HCT116 (cell line): ENCODE data around the gene ATP6V0A1. TPM values are rescaled to one million over a fixed set of nuclear protein-coding genes. Genes with fewer than 3 reads are reported as not detected.

Experiments used
- ATAC-seq: fragments of 200-7000 bp; cut with Tn5 transposase; 2 replicates; pipeline ENCODE4 v1.9.1; 2020; ENCODE audit warnings: mild to moderate bottlenecking, moderate library complexity
- BruUV-seq: library from RNA; stranded (reverse); fragments of 400-500 nt; replicated peaks from 2 replicates; lab custom pipeline; 2021; lab: Mats Ljungman, UMichigan
- CTCF ChIA-PET: fragments of 300-600 bp; sonication (Branson Sonifier 250); formaldehyde crosslinking; loops from one replicate; lab custom pipeline; 2021; ENCODE audit warnings: antibody characterized with exemption; lab: Charles Lee
- POLR2A ChIA-PET: fragments of 300-600, 350-600 bp; sonication (Branson Sonifier 250); formaldehyde crosslinking; loops from one replicate; lab custom pipeline; 2021; ENCODE audit warnings: antibody characterized with exemption; lab: Charles Lee
- RAD21 ChIA-PET, 2 experiments: fragments of 300-600 bp; sonication (Branson Sonifier 250); formaldehyde crosslinking; loops; one replicate each; lab custom pipeline; 2023; ENCODE audit warnings: low total read pairs in 2 of 2; ENCODE audit not compliant: uncharacterized antibody in 2 of 2, unreplicated experiment in 2 of 2, low non-redundant PET in 1 of 2; lab: Charles Lee
- DNase-seq: peaks from one replicate; pipeline ENCODE4 v3.0.0-alpha.2; 2010; ENCODE audit warnings: low read depth, low spot score
- H2AFZ ChIP-seq: fragments of 200-600 bp; shearing (Covaris generic), sonication (generic); 2 replicates; pipeline ENCODE4 v1.6.1; 2017; ENCODE audit warnings: low read depth, mixed run types, mixed read lengths, antibody characterized with exemption, low read length; ENCODE audit not compliant: poor library complexity, severe bottlenecking
- H3K27ac ChIP-seq: 2 replicates; pipeline ENCODE4 v1.5.1; 2012; ENCODE audit warnings: low read depth, low read length
- H3K27me3 ChIP-seq: fragments of 200-600 bp; sonication (generic); 2 replicates; pipeline ENCODE4 v1.6.1; 2016; ENCODE audit warnings: mixed run types, low read length, mixed read lengths; ENCODE audit not compliant: insufficient read depth
- H3K36me3 ChIP-seq, 2 experiments: fragments of 200-500 bp in 1 of 2; fragments of 200-600 bp in 1 of 2; sonication (Bioruptor generic) in 1 of 2; sonication (generic) in 1 of 2; 2 replicates each; pipeline versions ENCODE4 v1.5.1 to v1.6.1; 2014 to 2016; ENCODE audit warnings: low read length in 2 of 2, inconsistent platforms in 1 of 2, mixed read lengths in 1 of 2, mixed run types in 1 of 2; ENCODE audit not compliant: insufficient read depth in 2 of 2, control insufficient read depth in 1 of 2
- H3K4me1 ChIP-seq, 2 experiments: fragments of 200-600 bp in 1 of 2; sonication (generic) in 1 of 2; 2 replicates each; pipeline versions ENCODE4 v1.5.1 to v1.6.1; 2012 to 2017; ENCODE audit warnings: low read length in 2 of 2, inconsistent platforms in 1 of 2, mild to moderate bottlenecking in 1 of 2, mixed read lengths in 1 of 2, mixed run types in 1 of 2, moderate library complexity in 1 of 2; ENCODE audit not compliant: insufficient read depth in 2 of 2, control insufficient read depth in 1 of 2
- H3K4me2 ChIP-seq: fragments of 200-600 bp; sonication (generic); 2 replicates; pipeline ENCODE4 v1.6.1; 2017; ENCODE audit warnings: mixed run types, low read length, mixed read lengths
- H3K4me3 ChIP-seq, 2 experiments: fragments of 200-600 bp in 1 of 2; sonication (generic) in 1 of 2; replicated peaks in 1 of 2; 2 replicates each; pipeline ENCODE4 v1.5.1; 2011 to 2016; ENCODE audit warnings: low read length in 2 of 2, control low read depth in 1 of 2, low read depth in 1 of 2, mild to moderate bottlenecking in 1 of 2, mixed read lengths in 1 of 2, mixed run types in 1 of 2
- H3K79me2 ChIP-seq: fragments of 200-600 bp; sonication (generic); 2 replicates; pipeline ENCODE4 v1.6.1; 2017; ENCODE audit warnings: mild to moderate bottlenecking, mixed run types, low read length, moderate library complexity, mixed read lengths; ENCODE audit not compliant: insufficient read depth
- H3K9ac ChIP-seq: fragments of 200-600 bp; sonication (generic); 2 replicates; pipeline ENCODE4 v1.6.1; 2016; ENCODE audit warnings: low read length, mixed read lengths
- H3K9me2 ChIP-seq: fragments of 200-600 bp; sonication (generic), shearing (Covaris generic); 2 replicates; pipeline ENCODE4 v1.6.1; 2017; ENCODE audit warnings: mixed run types, mild to moderate bottlenecking, moderate library complexity; ENCODE audit not compliant: insufficient read depth
- H3K9me3 ChIP-seq, 2 experiments: fragments of 200-500 bp in 1 of 2; fragments of 200-600 bp in 1 of 2; sonication (Bioruptor generic) in 1 of 2; sonication (generic) in 1 of 2; 2 replicates each; pipeline ENCODE4 v1.6.1; 2014 to 2017; ENCODE audit warnings: low read length in 2 of 2, mixed read lengths in 2 of 2, inconsistent platforms in 1 of 2, low read depth in 1 of 2, mild to moderate bottlenecking in 1 of 2, mixed run types in 1 of 2, moderate library complexity in 1 of 2; ENCODE audit not compliant: control insufficient read depth in 1 of 2, insufficient read depth in 1 of 2
- H4K20me1 ChIP-seq: fragments of 200-600 bp; sonication (generic), shearing (Covaris generic); 2 replicates; pipeline ENCODE4 v1.6.1; 2017; ENCODE audit warnings: mixed run types, mild to moderate bottlenecking, moderate library complexity; ENCODE audit not compliant: insufficient read depth
- CBX3 ChIP-seq: IDR thresholded peaks from 2 replicates; pipeline ENCODE4 v1.6.1; 2012; ENCODE audit warnings: low read depth
- ELF1 ChIP-seq: IDR thresholded peaks from 2 replicates; pipeline ENCODE4 v1.6.1; 2012; ENCODE audit warnings: low read depth, borderline replicate concordance
- EZH2phosphoT487 ChIP-seq: fragments of 200-600 bp; IDR thresholded peaks from 2 replicates; pipeline ENCODE4 v1.6.1; 2018; ENCODE audit warnings: antibody characterized with exemption, borderline replicate concordance
- FOSL1 ChIP-seq: IDR thresholded peaks from 2 replicates; pipeline ENCODE4 v1.6.1; 2012; ENCODE audit warnings: low read depth
- SIN3A ChIP-seq: IDR thresholded peaks from 2 replicates; pipeline ENCODE4 v1.6.1; 2012; ENCODE audit warnings: low read depth
- SRF ChIP-seq: IDR thresholded peaks from 2 replicates; pipeline ENCODE4 v1.6.1; 2012; ENCODE audit warnings: low read depth
- TCF7L2 ChIP-seq: IDR thresholded peaks from 2 replicates; pipeline ENCODE4 v1.7.0; 2011; ENCODE audit warnings: borderline replicate concordance, inconsistent platforms; ENCODE audit not compliant: insufficient read depth, insufficient read length; ENCODE audit errors: extremely low read depth
- ZNF274 ChIP-seq: fragments of 200-500 bp; sonication (Bioruptor generic); IDR thresholded peaks from 2 replicates; pipeline ENCODE4 v1.6.1; 2014; ENCODE audit warnings: mild to moderate bottlenecking, low read depth, low read length, inconsistent platforms
- intact Hi-C: fragments of 100-400 bp; cut with micrococcal nuclease; formaldehyde crosslinking; loops from 2 replicates; pipeline ENCODE4 v1.10.0; 2022
- total RNA-seq: library from RNA; stranded (reverse); gene quantifications from one replicate; pipeline ENCODE4 v1.2.1, GENCODE V29; 2021; ENCODE audit not compliant: unreplicated experiment
- TF ChIP-seq, protein P1 (sequence below): IDR thresholded peaks from 2 replicates; pipeline ENCODE4 v1.6.1; 2011; ENCODE audit warnings: mild to moderate bottlenecking, low read length, moderate library complexity; ENCODE audit not compliant: insufficient replicate concordance; ENCODE audit errors: extremely low read depth
- TF ChIP-seq, protein P2 (sequence below): IDR thresholded peaks from 2 replicates; pipeline ENCODE4 v1.6.1; 2012

The ATP6V0A1 gene
- total RNA-seq, 1 experiment from 2014 or later: 65.2 TPM

DNA sequence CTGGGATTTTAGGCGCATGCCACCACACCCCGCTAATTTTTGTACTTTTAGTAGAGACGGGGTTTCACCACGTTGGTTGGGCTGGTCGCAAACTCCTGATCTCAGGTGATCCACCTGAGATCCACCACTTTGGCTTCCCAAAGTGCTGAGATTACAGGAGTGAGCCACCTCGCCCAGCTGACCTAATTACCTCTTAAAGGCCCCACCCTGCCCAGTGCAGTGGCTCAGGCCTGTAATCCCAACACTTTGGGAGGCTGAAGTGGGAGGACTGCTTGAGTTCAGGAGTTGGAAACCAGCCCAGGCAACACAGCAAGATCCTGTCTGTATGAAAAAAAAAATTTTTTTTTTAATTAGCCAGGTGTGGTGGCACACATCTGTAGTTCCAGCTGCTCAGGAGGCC is 100.4 kb downstream of the ATP6V0A1 start (continued):
- TF ChIP-seq, protein P1, sequence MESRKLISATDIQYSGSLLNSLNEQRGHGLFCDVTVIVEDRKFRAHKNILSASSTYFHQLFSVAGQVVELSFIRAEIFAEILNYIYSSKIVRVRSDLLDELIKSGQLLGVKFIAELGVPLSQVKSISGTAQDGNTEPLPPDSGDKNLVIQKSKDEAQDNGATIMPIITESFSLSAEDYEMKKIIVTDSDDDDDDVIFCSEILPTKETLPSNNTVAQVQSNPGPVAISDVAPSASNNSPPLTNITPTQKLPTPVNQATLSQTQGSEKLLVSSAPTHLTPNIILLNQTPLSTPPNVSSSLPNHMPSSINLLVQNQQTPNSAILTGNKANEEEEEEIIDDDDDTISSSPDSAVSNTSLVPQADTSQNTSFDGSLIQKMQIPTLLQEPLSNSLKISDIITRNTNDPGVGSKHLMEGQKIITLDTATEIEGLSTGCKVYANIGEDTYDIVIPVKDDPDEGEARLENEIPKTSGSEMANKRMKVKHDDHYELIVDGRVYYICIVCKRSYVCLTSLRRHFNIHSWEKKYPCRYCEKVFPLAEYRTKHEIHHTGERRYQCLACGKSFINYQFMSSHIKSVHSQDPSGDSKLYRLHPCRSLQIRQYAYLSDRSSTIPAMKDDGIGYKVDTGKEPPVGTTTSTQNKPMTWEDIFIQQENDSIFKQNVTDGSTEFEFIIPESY: no peak

GRCh38 chr17:42560246-42560645 is 101.6 kb downstream of the ATP6V0A1 start:
- POLR2A ChIA-PET: interaction anchor here (0.7 kb wide), 1 partner anchor 210 kb away, joined by 3 read pairs; no protein-coding TSS in a partner anchor

More at GRCh38 chr17:42560246-42560645, 101.6 kb downstream of the ATP6V0A1 start:
- no peak for TF ChIP-seq EZH2phosphoT487
- no peak for TF ChIP-seq ZNF274
- TF ChIP-seq, protein P2, sequence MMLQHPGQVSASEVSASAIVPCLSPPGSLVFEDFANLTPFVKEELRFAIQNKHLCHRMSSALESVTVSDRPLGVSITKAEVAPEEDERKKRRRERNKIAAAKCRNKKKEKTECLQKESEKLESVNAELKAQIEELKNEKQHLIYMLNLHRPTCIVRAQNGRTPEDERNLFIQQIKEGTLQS: no peak
- no peak for TF ChIP-seq CBX3
- no peak for TF ChIP-seq SIN3A
- no peak for TF ChIP-seq TCF7L2
- TF ChIP-seq ELF1: no peak; the same call in 1 of the 2 replicates
- TF ChIP-seq SRF: no peak
- TF ChIP-seq FOSL1: no peak
- intact Hi-C loops: no loop called here
- Histone ChIP-seq H3K9me3 (no peaks in the 10 kb centered on the region), H3K4me2 (no peak overlapping the region), H3K27ac (no peak overlapping the region), H3K36me3 (peaks cover 8 to 13% of the 10 kb centered on the region in 2 experiments; a peak in 3 of 4 replicates), H3K9me2 (no peaks in the 10 kb centered on the region), H3K79me2 (peaks cover 29% of the 10 kb centered on the region), H3K4me1 (peaks cover 31 to 48% of the 10 kb centered on the region in 2 experiments), H3K27me3 (no peaks in the 10 kb centered on the region), H3K4me3 (no peak overlapping the region), H2AFZ (no peak overlapping the region), H4K20me1 (no peaks in the 10 kb centered on the region), H3K9ac (no peak overlapping the region)
- BruUV-seq: TSS peak; percentile 31
- DNase-seq (no peak), ATAC-seq (no peak)
- ChIA-PET RAD21 (no interaction called here), CTCF (no interaction called here)
